SIG-M5 treated with dmso at 0.1 percent for 504 hours (cell line): ENCODE results near the gene ADRA2B.
"Not testable (repeated sequence)": the region's sequence is repeated elsewhere in the genome, so short reads cannot be mapped to it uniquely, and the experiment has no call there.

ENCODE experiments used
- DNase-seq: peaks from one replicate; lab custom pipeline; 2025; ENCODE audit not compliant: unreplicated experiment; lab: John Stamatoyannopoulos, UW

Gene ADRA2B

DNA sequence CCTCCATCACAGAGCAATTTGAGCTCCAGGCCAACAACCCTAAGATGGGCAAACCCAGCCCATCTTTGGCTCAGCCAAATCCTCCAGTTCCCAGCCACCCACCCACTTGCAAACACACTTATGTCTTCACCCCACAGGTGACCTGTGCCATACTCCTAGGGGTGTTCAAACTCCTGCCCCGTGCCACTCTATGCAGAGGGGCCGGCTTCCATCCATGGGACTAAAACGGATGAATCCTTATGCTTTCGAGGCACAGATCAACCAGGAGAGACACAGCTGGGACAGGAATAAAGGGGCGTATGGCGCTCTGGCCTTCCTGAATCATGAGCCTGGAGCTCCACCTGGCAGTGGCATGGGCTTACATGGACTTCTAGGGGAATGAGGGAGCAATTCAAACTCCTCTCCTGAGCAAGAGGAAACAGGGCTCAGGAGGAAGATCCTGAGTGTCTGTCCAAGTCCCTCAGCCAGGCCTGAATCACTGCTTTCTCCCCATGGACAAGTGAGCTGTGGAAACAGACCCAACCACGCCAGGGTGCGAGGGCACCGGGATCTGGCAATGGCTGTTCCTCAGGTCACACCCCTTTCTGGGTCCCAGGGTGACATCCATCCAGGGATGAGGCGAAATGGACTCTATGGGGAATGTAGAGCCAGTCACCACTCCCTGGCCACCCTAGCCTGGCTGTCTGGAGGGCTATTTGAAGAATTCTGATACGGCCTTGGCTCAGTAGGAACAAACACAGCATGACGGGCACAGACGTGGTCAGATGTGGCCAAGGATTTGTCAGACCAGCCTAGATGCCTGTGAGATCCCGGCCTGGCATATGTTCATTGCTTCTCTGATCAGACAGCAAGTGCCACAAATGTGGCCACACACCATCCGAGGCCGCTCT is 45.0 kb downstream of the ADRA2B start:
- not testable (repeated sequence) for DNase-seq

DNA sequence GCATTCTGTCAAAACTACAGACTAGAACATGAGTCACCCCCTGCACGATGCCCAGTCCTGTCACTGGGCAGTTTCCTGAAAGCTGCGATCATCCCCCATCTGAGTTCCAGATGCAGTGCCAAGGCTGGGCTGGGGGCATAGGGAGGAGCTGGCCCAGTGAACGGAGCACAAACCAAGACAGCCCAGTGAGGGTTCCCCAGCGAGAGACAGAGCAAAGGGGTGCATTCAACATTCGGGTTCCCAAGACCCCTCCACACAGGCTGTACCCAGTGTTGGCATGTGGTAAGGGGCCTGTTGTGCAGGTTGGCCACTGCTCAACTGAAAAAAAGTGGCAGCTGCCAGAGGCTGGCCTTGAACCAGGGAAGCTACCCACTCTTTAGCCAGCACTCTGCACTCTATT is 46.0 kb downstream of the ADRA2B start:
- not testable (repeated sequence) for DNase-seq

DNA sequence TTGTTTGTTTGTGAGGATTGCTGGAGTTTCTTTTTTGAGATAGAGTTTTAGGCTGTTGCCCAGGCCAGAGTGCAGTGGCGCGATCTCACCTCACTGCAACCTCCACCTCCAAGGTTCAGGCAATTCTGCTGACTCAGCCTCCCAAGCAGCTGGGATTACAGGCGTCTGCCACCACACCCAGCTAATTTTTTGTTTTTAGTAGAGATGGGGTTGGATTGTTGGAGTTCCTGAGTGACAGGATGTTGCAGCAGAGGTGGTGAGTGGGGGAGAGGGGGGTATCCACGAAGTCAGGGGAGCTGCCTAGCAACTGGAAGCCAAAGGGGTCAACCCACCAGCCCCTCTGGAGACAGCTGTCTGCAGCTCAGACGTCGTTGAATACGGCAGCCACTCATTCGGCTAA is 46.5 kb downstream of the ADRA2B start:
- DNase-seq: not testable (repeated sequence)

DNA sequence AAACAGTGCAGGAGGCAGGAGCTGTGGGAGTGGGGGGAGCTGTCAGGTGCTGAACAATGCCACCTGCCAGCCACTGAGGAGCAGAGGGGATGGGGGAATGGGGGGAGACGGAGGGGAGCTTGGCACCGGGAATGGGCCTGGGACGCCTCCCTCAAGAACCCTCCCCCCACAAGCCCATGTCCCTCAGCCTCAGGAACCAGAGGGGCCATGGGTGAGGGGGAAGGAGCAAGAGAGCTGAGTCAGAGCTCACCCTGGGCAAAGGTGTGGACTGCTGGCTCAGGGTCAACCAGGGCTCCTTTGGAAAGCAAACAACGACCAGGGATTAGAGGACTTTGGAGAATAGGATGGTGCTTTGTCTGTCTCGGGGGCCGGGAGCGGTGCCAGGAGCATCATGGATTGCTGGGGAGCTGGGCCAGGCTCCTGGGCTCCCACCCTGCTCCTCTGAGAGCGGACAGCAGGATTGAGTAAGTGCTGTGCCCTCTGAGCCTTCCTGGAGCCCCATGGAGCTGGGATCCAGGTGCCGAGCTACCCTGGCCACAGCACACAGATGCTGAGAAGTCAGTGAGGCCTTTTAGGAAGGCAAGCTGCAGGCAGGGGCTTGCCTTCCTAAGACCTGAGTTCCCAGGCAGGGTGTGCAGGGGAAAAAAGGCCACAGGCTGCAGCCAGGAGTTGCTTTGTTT is 48.3 kb downstream of the ADRA2B start:
- DNase-seq: not testable (repeated sequence)

DNA sequence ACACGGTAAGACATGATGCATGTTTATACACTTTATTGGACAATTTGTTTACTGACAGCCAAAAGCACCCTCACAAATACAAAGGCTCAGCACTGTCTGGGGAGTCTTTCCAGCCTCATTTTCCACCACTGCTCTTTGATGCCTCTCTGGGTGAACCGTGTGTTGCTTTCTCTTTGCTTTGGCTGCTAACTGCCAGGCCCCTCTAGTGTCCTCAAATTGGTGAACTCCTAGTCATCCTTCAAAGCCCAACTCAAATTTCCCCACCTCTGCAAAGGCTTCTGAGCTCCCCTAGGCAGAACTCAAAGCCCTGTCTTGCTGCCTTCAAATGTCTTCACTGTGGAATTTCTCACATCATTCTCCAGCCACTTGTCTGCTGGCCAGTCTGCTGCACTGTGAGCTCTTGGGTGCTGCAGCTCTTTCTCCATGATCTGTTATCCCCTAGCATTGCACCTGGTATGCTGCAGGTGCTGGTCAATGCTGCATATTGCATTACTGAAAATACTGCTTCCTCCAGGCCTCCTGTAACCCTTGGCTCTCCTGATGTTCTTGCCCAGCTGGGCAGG is 49.2 kb downstream of the ADRA2B start:
- not testable (repeated sequence) for DNase-seq

DNA sequence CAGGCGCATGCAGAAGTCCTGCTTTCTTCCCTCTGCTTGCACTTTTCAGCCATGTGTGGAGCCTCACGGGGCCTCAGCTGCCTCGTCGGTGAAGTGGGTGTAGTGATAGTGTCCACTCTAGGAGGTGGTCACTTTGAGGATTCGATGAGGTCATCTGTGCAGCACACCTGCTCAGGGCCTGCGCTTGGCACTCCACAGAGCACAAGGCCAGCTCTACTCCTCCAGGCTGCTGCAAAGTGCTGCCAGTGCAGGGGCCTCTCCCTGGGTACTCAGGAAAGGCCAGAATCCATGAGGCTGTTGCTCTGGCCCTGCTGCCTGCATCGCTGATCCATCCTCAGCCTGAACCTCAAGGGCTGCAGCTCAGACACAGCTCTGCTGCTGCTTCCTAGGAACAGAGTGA is 49.9 kb downstream of the ADRA2B start:
- not testable (repeated sequence) for DNase-seq

DNA sequence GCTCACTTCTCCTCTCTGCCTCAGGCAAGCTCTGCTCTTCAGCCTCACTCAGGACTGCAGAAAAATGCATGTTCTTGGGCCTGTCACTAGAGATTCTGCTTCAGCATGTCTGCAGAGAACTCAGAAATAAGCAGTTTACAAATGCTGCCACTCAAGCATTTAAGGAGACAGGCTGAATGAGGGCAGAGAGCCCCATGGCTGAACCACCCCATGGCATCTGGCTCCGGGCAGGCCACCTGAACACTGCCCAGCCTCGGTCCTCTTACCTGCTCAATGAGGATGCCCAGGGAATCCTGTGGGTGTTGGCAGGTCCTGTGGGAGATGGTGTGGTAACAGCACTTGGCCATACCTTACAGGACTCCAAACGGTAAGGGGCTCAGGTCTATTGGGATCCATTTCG is 50.4 kb downstream of the ADRA2B start:
- DNase-seq: not testable (repeated sequence)

DNA sequence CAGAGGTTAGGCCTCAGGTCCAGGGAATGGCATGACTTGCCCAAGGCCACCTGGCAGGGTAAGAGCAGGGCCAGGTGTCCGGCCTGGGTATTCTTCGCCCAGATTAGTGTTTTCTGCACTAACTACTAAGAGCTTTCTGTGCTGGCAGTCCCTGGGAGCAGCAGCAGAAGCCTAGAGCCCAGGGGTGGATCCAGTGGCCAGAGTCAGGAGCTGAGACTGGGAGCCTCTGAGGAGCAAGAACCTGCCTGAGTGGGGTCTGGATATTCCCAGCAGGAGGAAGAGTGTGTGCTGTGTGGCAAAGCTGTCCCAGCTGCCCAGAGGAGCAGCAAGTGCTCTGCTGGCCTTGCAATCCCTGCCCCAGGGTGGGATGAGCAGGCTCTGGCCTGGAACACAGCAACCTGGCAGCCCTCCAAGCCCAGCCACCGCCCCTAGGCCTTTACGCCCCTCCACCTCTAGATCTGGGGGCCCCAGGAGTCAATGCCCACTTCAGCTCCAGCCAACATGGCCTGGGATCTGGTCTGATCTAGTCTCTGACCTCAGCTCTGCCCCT is 50.9 kb downstream of the ADRA2B start:
- DNase-seq: no peak

DNA sequence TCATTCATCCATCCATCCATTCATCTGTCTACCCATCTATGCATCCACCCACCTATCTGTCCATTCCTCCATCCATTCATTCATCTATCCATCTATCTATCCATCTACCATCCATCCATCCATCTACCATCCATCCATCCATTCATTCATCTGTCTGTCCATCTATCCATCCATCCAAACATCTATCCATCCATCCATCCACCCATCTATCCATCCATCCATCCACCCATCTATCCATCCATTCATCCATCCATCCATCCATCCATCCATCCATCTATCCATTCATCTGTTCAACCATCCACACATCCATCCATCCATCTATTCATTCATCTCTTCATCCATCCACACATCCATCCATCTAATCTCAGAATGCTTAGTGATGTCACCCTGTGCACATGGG is 51.6 kb downstream of the ADRA2B start:
- DNase-seq: not testable (repeated sequence)

DNA sequence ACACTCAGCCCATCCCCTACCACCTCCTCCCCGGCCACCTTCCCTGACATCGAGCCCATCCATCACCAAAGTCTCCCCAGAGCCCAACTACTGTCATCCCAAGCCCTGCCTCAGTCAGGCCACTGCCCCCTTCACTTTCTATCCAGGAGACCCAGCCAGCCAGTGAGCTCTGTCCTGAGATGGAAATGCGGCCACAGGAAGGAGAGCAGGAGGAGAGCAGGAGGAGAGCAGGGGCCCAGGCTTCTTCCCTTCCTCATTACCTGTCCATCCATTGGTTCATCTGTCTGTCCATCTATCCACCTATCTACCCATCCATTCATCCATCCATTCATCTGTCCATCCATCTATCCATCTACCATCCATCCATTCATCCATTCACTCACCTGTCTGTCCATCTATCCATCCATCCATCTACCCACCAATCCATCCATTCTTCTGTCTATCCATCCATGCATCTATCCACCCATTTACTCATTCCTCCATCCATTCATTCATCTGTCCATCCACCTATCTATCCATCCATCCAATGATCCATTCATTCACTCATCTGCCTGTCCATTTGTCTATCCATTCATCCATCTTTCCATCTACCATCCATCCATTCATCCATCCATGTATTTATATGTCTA is 52.2 kb downstream of the ADRA2B start:
- not testable (repeated sequence) for DNase-seq

DNA sequence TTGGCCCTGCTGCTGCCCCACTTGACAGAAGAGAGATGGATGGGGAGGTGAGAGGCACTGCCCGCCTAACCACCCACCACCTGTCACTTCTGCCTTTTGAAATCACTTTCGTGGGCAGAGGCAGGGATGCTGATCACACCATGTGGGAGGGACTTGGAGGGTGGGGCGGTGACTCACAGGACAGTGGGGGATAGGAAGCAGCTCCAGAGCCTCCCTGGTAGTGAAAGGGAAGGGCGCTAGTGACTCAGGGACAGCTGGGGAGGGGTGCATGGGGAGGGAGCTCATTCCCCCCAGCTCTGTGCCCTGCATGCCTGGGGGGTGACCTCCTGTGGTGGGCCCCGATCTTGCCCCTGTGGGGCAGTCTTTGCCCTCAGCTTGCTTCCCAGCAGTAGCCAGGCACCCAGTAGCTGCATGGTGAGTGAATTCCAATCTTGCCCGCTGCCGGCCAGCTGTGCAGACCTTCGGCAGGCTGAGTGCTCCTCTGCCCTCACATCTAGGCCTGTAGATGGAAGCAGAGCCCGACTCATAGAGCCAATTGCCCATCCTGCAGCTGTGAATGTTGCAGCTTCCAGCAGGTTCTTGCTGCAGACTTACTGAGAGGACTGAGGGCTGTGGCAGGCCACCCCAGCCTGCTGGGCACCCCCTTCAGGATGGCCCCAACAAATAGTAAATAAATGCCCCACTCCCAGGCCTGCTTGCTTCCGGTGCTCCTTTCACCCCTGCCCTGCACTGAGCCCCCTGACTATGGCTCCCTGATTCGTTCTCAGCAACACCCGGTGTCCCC is 53.1 kb downstream of the ADRA2B start:
- not testable (repeated sequence) for DNase-seq
